Adrenal gland (tissue), 12 donors: ENCODE data around the gene NFKBIZ. TPM values are rescaled to one million over a fixed set of nuclear protein-coding genes. Genes with fewer than 3 reads are reported as not detected.
"Not testable (repeated sequence)": the region's sequence is repeated elsewhere in the genome, so short reads cannot be mapped to it uniquely, and the experiment has no call there.

Experiments used
- DNase-seq, 7 donors: peaks; one replicate each; pipeline ENCODE4 v3.0.0-alpha.2; 2019 to 2020
- H3K27ac ChIP-seq, 5 donors: fragments of 200-600 bp; sonication (generic) in 4 of 5; 1 replicate in 3 of 5; 2 replicates in 2 of 5; pipeline versions ENCODE4 v1.5.1 to v1.8.0; 2016 to 2020; ENCODE audit warnings: mild to moderate bottlenecking in 1 of 5
- H3K27me3 ChIP-seq: fragments of 200-600 bp; 2 replicates; pipeline ENCODE4 v1.8.0; 2021
- H3K36me3 ChIP-seq, 2 donors: fragments of 200-600 bp; replicated peaks in 1 of 2; 1 replicate in 1 of 2; 2 replicates in 1 of 2; pipeline versions ENCODE4 v1.5.1 to v1.8.0; 2018 to 2022
- H3K4me1 ChIP-seq, 2 donors: fragments of 200-600 bp; replicated peaks in 1 of 2; 1 replicate in 1 of 2; 2 replicates in 1 of 2; pipeline versions ENCODE4 v1.5.1 to v1.8.0; 2018 to 2021
- H3K4me3 ChIP-seq, 4 donors: fragments of 200-600 bp; sonication (generic) in 3 of 4; one replicate each; pipeline ENCODE4 v1.5.1; 2016 to 2018
- H3K9me3 ChIP-seq, 3 donors: fragments of 200-600 bp; sonication (generic) in 1 of 3; replicated peaks in 1 of 3; 1 replicate in 2 of 3; 2 replicates in 1 of 3; pipeline versions ENCODE4 v1.5.1 to v1.8.0; 2016 to 2021
- CTCF ChIP-seq, 6 experiments: fragments of 450-650 bp in 4 of 6; fragments of 200-600 bp in 2 of 6; sonication (generic) in 1 of 6; IDR thresholded peaks; 1 replicate in 5 of 6; 2 replicates in 1 of 6; pipeline versions ENCODE4 v1.5.1 to v1.8.0; 2016 to 2021; ENCODE audit warnings: antibody characterized with exemption in 6 of 6, mild to moderate bottlenecking in 2 of 6, moderate library complexity in 1 of 6
- POLR2A ChIP-seq, 2 donors: fragments of 450-650 bp; IDR thresholded peaks; one replicate each; pipeline ENCODE4 v1.6.1; 2017; ENCODE audit warnings: antibody characterized with exemption in 2 of 2, mild to moderate bottlenecking in 2 of 2, moderate library complexity in 1 of 2
- WGBS, 4 donors: extraction: QIAGEN DNeasy Blood & Tissue Kit in 2 of 4; methylation state at CpG; one replicate each; pipeline versions ENCODE4 v1.1.5 to v1.1.7; 2013 to 2017; 5-methylcytosine and 5-hydroxymethylcytosine counted together
- intact Hi-C, 2 donors: fragments of 100-400 bp; cut with DNase I; formaldehyde crosslinking; loops; one replicate each; pipeline versions ENCODE4 v1.14.1 to v1.15.0; 2022 to 2023
- polyA plus RNA-seq, 3 donors: library from polyadenylated mRNA; stranded (reverse); fragments of 200-250 nt in 2 of 3; fragments of 350-450 nt in 1 of 3; fragmentation: Illumina TruSeq in 1 of 3; extraction: RNeasy Lipid Tissue Mini Kit (QIAGEN cat#74804) in 1 of 3; gene quantifications; one replicate each; pipeline ENCODE4 v1.2.3, GENCODE V29; 2013 to 2014
- total RNA-seq, 9 donors: library from RNA; depleted of rRNA in 4 of 9; stranded (reverse); fragments of >200 nt in 4 of 9; fragments of 120-200 nt in 1 of 9; fragmentation: NEBNext Ultra II Directional in 1 of 9; extraction: Animal tissue kit (Norgen Biotek cat#: 25700) in 1 of 9; gene quantifications; one replicate each; pipeline versions ENCODE4 v1.1.0 to v1.2.4, GENCODE V29; 2013 to 2023
- donor health status: healthy with polysubstance abuse.
- donor health status: Bipolar disorder and iron deficiency.
- donor health status: DM: yes; HTN: yes; CAD: no.
- donor health status: DM: no; HTN: no; CAD: no.
- donor health status: DM: no; HTN: no; CAD: no.
- donor health status: DM: yes; HTN: yes; CAD: no.

The NFKBIZ gene
- total and polyA plus RNA-seq, 12 donors, result 3.1 to 21.8 (median 8.7) TPM

GRCh38 chr3:101862416-101863165 is 13.3 kb downstream of the NFKBIZ start:
- TF ChIP-seq POLR2A (IDR thresholded peaks at IDR 0.05), result no peak
- TF ChIP-seq CTCF (IDR thresholded peaks at IDR 0.05), result no peak
- no peaks in the 10 kb centered on the region for H3K27me3 ChIP-seq
- H3K4me1 ChIP-seq, result no peaks in the 10 kb centered on the region
- H3K9me3 ChIP-seq, result peaks cover 0 to 6% (median 0%) of the 10 kb centered on the region in 3 donors
- no peak overlapping the region for H3K4me3 ChIP-seq
- intact Hi-C loops, result loop anchor here in 1 of 2 donors (10.0 kb wide), 1 partner anchor 48 kb away; no protein-coding TSS in a partner anchor
- peaks cover 0 to 43% of the 10 kb centered on the region in 2 donors for H3K36me3 ChIP-seq
- H3K27ac ChIP-seq, result no peak overlapping the region
- DNase-seq, result no peak
- WGBS, 4 donors, result 88 to 97% (median 91%) methylated on average over 3 of the region's 3 CpGs

- peaks cover 0 to 19% of the 10 kb centered on the region in 2 donors for H3K36me3 ChIP-seq
- H3K4me3 ChIP-seq, DNase-seq, H3K4me1 ChIP-seq, H3K27ac ChIP-seq, H3K27me3 ChIP-seq, H3K9me3 ChIP-seq: not testable (repeated sequence)
- intact Hi-C loops, result loop anchor here in 1 of 2 donors (5.0 to 10.0 kb wide), 2 partner anchors 50 to 357 kb away; no protein-coding TSS in a partner anchor
- WGBS, 4 donors, result 96 to 98% (median 97%) methylated on average over 6 to 7 of the region's 7 CpGs
These were observed 15.6 kb downstream of the NFKBIZ start for GRCh38 chr3:101864926-101865325.

GRCh38 chr3:101865751-101866509 is 16.6 kb downstream of the NFKBIZ start:
- no peaks in the 10 kb centered on the region for H3K27me3 ChIP-seq
- 59 to 79% (median 67%) methylated on average over 5 of the region's 5 CpGs for WGBS, 4 donors
- no peak overlapping the region for H3K27ac ChIP-seq
- no peak for TF ChIP-seq CTCF (IDR thresholded peaks at IDR 0.05)
- TF ChIP-seq POLR2A (IDR thresholded peaks at IDR 0.05), result no peak
- peaks cover 0 to 9% of the 10 kb centered on the region in 2 donors for H3K36me3 ChIP-seq
- no peak overlapping the region for H3K4me3 ChIP-seq
- no peaks in the 10 kb centered on the region for H3K9me3 ChIP-seq
- no peaks in the 10 kb centered on the region for H3K4me1 ChIP-seq
- no peak for DNase-seq
- intact Hi-C loops, result loop anchor here in 1 of 2 donors (5.0 to 10.0 kb wide), 2 partner anchors 51 to 356 kb away; no protein-coding TSS in a partner anchor

- intact Hi-C loops, result loop anchor here in 1 of 2 donors (5.0 to 10.0 kb wide), 2 partner anchors 53 to 355 kb away; no protein-coding TSS in a partner anchor
- Histone ChIP-seq H3K4me3 (no peak overlapping the region), H3K36me3 (no peaks in the 10 kb centered on the region), H3K4me1 (no peaks in the 10 kb centered on the region), H3K9me3 (no peaks in the 10 kb centered on the region), H3K27me3 (no peaks in the 10 kb centered on the region), H3K27ac (no peak overlapping the region)
- no peak for DNase-seq
- TF ChIP-seq CTCF (IDR thresholded peaks at IDR 0.05), result no peak
- no peak for TF ChIP-seq POLR2A (IDR thresholded peaks at IDR 0.05)
These were observed 18.2 kb downstream of the NFKBIZ start for GRCh38 chr3:101867511-101867910.
